ENCODE results near the gene CUL3. TPM values are rescaled to one million over a fixed set of nuclear protein-coding genes. Genes with fewer than 3 reads are reported as not detected.

The CUL3 gene
- total and polyA plus RNA-seq, 2 of the 8 experiments (the other 6 are each of a cell fraction or from before 2014, with no cell fraction given), result 28.5 to 113 TPM

GRCh38 chr2:224440988-224441387 is 144.2 kb downstream of the CUL3 start:
- H3K4me2 ChIP-seq (ENCODE audit: insufficient read depth in 1 of 2, low read depth in 2 of 2, low read length in 2 of 2), result no peak overlapping the region
- no peak overlapping the region for H3K23ac ChIP-seq (ENCODE audit: insufficient read length)
- H3K4ac ChIP-seq (replicated peaks; ENCODE audit: insufficient read length, low read depth, low read length), result no peak overlapping the region
- H3K79me2 ChIP-seq (ENCODE audit: control insufficient read depth in 1 of 2, insufficient read depth in 2 of 2, low read length in 2 of 2), result no peaks in the 10 kb centered on the region
- H3K56ac ChIP-seq (replicated peaks; ENCODE audit: insufficient read length, low read depth, low read length), result no peak overlapping the region
- 83% methylated on average over 5 of the region's 5 CpGs; no CpG with 5 or more reads in 1 of the 2 experiments for WGBS, 2 experiments (ENCODE audit: extremely low coverage in 1 of 2, insufficient coverage in 1 of 2, insufficient read length in 1 of 2, insufficient replicate concordance in 2 of 2, low coverage in 1 of 2, low lambda C conversion rate in 2 of 2, missing lambda C conversion rate in 1 of 2)
- H3K23me2 ChIP-seq (ENCODE audit: low read depth, low read length), result no peaks in the 10 kb centered on the region
- H4K20me1 ChIP-seq (replicated peaks in 1 of 2; ENCODE audit: control insufficient read depth in 1 of 2, insufficient read depth in 2 of 2, low read length in 2 of 2), result no peaks in the 10 kb centered on the region
- FAIRE-seq, result no peak
- H4K5ac ChIP-seq (ENCODE audit: insufficient read length, low read depth, low read length), result no peak overlapping the region
- no peak overlapping the region for H3K9ac ChIP-seq (replicated peaks in 1 of 4; ENCODE audit: extremely low read depth in 1 of 4, low read depth in 3 of 4, low read length in 3 of 4)
- H3K18ac ChIP-seq (ENCODE audit: extremely low read depth, low read length), result no peak overlapping the region
- H2BK15ac ChIP-seq (ENCODE audit: low read length), result peak overlapping the region; percentile 81; the same call in 1 of the 2 replicates
- H2BK12ac ChIP-seq (ENCODE audit: low read depth, low read length), result peak overlapping the region; percentile 7; the same call in 1 of the 2 replicates
- H2AK5ac ChIP-seq (ENCODE audit: low read depth, low read length), result 0 out of 2 replicates have a peak overlapping the region, but pooled peaks have one; percentile 39
- H2AFZ ChIP-seq (ENCODE audit: low read length), result 0 out of 2 replicates have a peak overlapping the region, but pooled peaks have one; percentile 26
- no peaks in the 10 kb centered on the region for H3K79me1 ChIP-seq (ENCODE audit: low read depth, low read length)
- ChIA-PET POLR2A (ENCODE audit: partially characterized antibody) (no interaction called here), CTCF (ENCODE audit: partially characterized antibody) (interaction anchor here (0.6 to 1.7 kb wide), 4 partner anchors 9 to 98 kb away, joined by 3 to 9 read pairs (median 3); no protein-coding TSS in a partner anchor)
- no peaks in the 10 kb centered on the region for H3K27me3 ChIP-seq (replicated peaks in 1 of 4; ENCODE audit: control insufficient read depth in 3 of 4, extremely low read depth in 1 of 4, insufficient read depth in 3 of 4, low read length in 3 of 4)
- H3K36me3 ChIP-seq (ENCODE audit: control insufficient read depth in 2 of 4, insufficient read depth in 4 of 4, low read length in 3 of 4), result no peaks in the 10 kb centered on the region
- no peak overlapping the region for H4K91ac ChIP-seq (replicated peaks; ENCODE audit: insufficient read length, low read length)
- no peak overlapping the region; the same call in 1 of the 2 replicates for H4K8ac ChIP-seq (ENCODE audit: extremely low read depth, insufficient read depth, low read length)
- no peaks in the 10 kb centered on the region; a peak in 1 of 4 replicates for H3K9me3 ChIP-seq (ENCODE audit: insufficient read depth in 2 of 2, low read depth in 1 of 2, low read length in 1 of 2)
- no peak for TF ChIP-seq SIN3A (conservative IDR thresholded peaks at IDR 0.05 in 1 of 2, IDR thresholded peaks at IDR 0.05 in 1 of 2; ENCODE audit: low read depth in 1 of 2, low read length in 2 of 2)
- TF ChIP-seq POLR2AphosphoS5 (IDR thresholded peaks at IDR 0.05; ENCODE audit: low read depth, low read length), result no peak
- no peak for TF ChIP-seq CEBPB (IDR thresholded peaks at IDR 0.05; ENCODE audit: low read depth, low read length)
- TF ChIP-seq CBX5 (IDR thresholded peaks at IDR 0.05; ENCODE audit: low read depth, low read length), result no peak
- TF ChIP-seq SAP30 (IDR thresholded peaks at IDR 0.05; ENCODE audit: insufficient read depth, insufficient replicate concordance, low read length), result no peak
- TF ChIP-seq CTBP2 (IDR thresholded peaks at IDR 0.05; ENCODE audit: borderline replicate concordance, insufficient read depth, insufficient read length, low read length), result no peak
- no peak for TF ChIP-seq JUND (IDR thresholded peaks at IDR 0.05; ENCODE audit: low read length)
- TF ChIP-seq GABPA (IDR thresholded peaks at IDR 0.05; ENCODE audit: borderline replicate concordance, insufficient read depth, low read length), result no peak
- H2BK120ac ChIP-seq (replicated peaks; ENCODE audit: low read depth, low read length), result no peak overlapping the region
- H3K4me1 ChIP-seq (replicated peaks in 1 of 4; ENCODE audit: control insufficient read depth in 3 of 4, insufficient read depth in 4 of 4, low read length in 3 of 4), result no peaks in the 10 kb centered on the region
- no peak overlapping the region for H2BK20ac ChIP-seq (ENCODE audit: low read length)
- H3K27ac ChIP-seq (ENCODE audit: low read depth, low read length), result no peak overlapping the region
- H3K4me3 ChIP-seq (ENCODE audit: extremely low read depth in 1 of 4, insufficient read depth in 2 of 4, low read depth in 3 of 4, low read length in 4 of 4), result no peak overlapping the region
- H2BK5ac ChIP-seq (ENCODE audit: low read depth, low read length), result no peak overlapping the region
- no peak for DNase-seq (ENCODE audit: low read depth in 1 of 2, low spot score in 2 of 2)
- no peak overlapping the region for H3K14ac ChIP-seq (ENCODE audit: insufficient read length)

All from H1 (cell line).